Left lobe of liver (tissue), 2 donors: Measurements from ENCODE around the gene RFXAP. TPM values are rescaled to one million over a fixed set of nuclear protein-coding genes. Genes with fewer than 3 reads are reported as not detected.
"Not testable (repeated sequence)": the region's sequence is repeated elsewhere in the genome, so short reads cannot be mapped to it uniquely, and the experiment has no call there.

Experiments
- ATAC-seq: fragments of 200-7000 bp; cut with Tn5 transposase; one replicate; pipeline ENCODE4 v1.9.1; 2020; ENCODE audit warnings: mild to moderate bottlenecking, moderate library complexity
- DNase-seq: peaks from one replicate; pipeline ENCODE4 v3.0.0-alpha.2; 2020; ENCODE audit warnings: low spot score
- total RNA-seq: library from RNA; stranded (reverse); gene quantifications from one replicate; pipeline ENCODE4 v1.2.1, GENCODE V29; 2021
- donor health status: DM: no; HTN: no; CAD: no; lungs with moderate emphysema.
- donor health status: DM: no; HTN: yes; CAD: no.

Gene RFXAP, protein sequence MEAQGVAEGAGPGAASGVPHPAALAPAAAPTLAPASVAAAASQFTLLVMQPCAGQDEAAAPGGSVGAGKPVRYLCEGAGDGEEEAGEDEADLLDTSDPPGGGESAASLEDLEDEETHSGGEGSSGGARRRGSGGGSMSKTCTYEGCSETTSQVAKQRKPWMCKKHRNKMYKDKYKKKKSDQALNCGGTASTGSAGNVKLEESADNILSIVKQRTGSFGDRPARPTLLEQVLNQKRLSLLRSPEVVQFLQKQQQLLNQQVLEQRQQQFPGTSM
- total RNA-seq = 0.75 TPM

DNA sequence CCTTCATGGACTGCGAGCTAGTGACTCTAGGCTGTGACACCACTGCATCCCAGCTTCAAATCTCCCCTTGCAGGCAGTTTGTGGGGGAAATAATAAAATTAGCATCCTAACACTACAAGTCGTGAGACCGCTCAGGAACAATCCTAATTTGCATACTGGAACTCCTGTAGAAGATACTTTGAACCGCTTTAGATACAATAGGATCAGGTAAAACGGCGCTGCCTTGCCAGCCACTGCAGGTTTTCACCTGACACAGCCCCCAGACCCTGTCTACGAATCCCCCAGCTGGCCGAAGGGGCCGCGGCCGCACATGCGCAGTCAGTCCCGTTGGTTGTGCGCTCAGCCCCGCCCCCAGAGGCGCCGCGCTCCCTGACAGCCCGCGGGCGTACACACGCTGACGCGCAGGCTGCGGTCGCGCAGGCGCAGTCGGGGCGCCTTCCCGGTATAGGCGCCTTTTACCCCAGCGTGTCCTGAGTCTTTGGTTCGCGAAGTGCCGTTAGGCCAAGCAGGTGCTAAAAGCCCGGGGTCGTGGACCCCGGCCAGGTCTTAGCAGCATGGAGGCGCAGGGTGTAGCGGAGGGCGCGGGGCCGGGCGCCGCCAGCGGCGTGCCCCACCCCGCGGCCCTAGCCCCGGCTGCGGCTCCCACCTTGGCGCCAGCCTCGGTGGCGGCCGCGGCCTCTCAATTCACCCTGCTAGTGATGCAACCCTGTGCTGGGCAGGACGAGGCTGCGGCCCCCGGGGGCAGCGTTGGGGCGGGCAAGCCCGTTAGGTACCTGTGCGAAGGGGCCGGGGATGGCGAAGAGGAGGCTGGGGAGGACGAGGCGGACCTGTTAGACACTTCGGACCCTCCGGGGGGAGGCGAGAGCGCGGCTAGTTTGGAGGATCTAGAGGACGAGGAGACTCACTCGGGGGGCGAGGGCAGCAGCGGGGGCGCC, at the start of gene RFXAP:
TSS of gene RFXAP (plus strand) at position 419 of the 935 bp plus-strand sequence. CDS start at position 555, 136 bp downstream.
- ATAC-seq (peak; percentile 97), DNase-seq (peak; percentile 93)

DNA sequence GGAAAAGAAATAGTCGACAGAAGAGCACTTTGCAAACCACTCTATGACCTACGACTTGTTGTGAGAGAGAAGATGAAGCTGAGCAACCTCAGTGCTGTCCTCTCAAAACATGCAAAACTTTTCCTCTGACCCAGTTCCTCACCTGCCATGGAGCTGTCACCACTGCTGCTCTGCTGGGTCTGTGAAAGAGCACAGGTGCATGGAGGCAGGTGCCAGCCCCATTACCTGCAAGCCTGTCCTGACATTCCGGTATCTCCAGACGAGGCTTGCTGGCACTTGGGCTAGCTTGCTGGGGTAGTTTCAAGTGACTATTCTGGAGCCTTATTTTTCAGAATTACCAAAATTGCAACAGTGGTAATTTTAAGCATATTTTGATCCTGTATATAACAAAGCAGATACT, 49.5 kb upstream of the RFXAP start:
- DNase-seq (no peak), ATAC-seq (no peak)

DNA sequence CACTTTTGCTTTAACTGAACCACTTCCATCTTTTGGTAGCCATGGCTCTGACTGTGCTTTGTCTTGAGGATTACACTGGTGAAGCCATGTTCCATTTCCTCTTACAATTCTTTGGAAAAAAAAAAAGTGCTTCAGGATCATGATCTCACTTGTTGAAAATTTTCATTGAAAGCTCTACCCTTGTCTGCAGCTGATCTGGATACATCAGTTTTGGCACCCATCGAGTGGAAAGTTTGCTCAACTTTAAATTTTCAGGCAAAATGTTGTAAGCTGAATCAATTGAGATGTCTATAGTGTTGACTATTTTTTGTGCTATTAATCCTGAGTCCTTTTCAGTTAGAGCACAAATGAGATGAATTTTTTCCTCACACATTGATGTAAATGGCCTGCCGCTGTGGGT, 48.3 kb upstream of the RFXAP start:
- DNase-seq (no peak), ATAC-seq (no peak)

DNA sequence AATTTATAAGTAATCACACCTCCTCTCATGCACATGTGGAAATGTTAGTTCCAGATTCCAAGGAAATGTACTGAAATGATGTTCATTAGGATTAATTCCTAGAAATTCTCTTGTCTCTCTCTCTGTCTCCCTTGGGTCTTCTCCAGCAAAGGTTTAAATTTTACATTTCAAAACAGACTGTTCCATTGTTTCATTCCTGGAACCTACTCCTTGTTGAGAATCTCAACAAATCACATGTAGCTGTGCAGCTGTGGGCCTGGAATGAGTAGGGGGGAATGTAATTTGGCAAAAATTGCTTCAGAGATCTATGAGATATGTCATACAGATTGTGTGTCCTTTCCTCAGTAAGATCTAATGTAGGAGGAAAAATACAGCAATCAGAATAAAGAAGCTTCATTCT, 46.2 kb upstream of the RFXAP start:
- DNase-seq (no peak), ATAC-seq (no peak)

DNA sequence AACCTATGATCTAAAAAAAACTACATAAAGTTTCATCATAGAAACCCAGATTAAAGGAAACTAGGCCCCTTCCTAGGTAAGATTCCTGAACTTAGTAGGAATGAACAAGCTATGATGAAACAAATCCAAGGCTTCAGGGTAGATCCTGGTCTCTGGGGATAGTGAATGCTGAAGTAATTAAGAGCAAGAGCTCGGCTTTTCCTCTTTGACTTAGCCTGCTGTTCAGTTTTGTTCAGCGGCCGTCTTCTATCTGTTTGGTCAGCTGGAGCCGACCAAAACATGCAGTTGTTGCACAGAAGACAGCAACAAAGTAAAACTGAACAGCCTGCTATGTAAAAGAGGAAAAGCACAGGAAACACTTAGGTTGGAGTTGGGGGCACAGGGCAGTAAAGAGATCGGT, 44.1 kb upstream of the RFXAP start:
- DNase-seq (no peak), ATAC-seq (no peak)

DNA sequence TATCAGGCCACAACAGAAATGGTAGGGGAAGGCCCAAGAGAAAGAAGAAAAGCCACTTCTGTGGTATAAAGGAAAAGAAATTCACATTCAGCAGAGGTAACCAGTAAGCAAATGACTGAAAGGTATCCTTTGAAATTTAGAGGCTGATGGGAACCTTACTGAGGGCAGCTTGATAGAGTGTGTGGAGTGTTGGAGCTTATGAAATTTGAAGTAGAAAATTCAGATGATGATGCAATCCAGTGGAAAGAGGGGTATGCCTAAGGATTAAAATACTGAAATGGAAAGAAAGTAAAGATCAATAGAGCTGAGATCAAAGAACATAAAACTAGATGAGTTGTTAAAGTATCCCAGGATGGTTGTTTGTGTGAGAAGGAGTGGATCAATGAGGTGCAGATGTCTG, 42.8 kb upstream of the RFXAP start:
- ATAC-seq = no peak
- DNase-seq = no peak

DNA sequence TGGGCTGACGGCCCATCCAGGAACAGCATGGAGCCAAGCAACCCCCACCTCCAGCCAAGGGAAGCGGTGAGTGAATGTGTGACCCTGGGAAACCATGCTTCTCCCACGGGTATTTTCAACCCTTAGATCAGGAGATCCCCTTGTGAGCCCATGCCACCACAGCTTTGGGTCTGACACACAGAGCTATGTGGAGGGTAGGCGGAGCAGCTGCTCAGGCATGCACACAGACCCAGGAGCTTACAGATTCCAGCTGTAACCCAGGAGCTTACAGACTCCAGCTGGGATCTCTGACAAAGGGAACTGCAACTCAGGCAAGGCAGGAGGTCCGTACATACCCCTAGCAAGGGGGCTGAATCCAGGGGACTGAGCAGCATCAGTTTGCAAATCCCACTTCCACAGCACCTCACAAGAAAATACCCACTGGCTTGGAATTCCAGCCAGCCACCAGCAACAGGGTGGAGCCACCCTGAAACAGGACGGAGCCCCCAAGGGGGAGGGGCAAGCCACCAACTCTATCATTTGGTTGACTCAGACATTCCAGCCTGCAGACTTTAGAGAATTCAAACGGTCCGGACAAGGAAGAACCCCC, 40.8 kb upstream of the RFXAP start:
- ATAC-seq (no peak), DNase-seq (no peak)

DNA sequence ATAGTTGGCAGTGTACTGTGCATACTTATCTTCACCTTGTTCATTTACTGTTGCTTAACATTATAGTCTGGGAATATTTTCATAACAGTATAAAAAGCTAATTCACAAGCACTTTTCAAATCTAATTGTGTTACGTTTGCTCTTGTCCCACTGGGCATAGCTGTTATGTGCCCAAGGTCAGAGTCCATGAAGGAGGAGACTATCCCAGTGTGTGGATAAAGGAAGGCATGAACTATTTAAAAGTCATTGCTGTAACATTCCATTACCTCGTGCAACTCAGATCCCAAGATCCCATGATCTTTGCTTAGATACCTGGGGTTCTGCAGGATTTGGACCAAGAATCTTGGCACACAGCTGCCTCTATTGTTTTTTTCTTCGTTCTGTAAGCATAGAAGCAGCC, 35.1 kb upstream of the RFXAP start:
- peak; percentile 92 for ATAC-seq
- DNase-seq = no peak

DNA sequence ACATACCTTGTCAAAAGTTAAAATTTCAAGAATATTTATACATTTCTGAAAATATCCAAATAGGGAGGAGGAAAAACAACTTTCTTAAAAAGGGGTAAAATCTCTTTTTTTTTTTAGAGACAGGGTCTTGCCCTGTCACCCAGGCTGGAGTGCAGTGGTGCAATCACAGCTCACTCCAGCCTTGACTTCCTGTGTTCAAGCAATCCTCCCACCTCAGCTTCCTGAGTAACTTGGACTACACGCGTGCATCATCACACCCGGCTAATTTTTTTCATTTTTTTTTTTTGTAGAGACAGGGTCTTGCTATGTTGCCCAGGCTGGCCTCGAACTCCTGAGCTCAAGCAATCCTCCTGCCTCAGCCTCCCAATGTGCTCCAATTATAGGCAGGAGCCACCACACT, 32.8 kb upstream of the RFXAP start:
- ATAC-seq, DNase-seq: not testable (repeated sequence)

DNA sequence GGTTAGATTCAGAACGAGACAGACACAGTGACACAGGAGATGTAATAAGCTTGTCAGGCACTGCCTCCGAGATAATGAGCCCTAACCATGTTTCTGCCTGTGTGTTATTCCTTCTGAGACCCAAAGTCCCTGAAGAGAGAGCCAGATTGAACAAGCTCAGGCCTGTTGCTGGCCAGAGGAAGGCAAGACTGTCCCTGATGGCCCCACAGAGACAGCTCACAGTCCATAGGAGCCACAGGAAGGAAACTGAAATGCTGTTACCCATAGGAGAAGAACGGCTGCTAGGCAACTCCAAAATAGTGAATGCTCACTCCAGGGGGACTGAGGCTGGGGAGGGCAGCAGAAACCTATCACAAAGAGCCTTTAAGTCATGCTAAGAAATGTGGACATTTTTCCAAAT, 31.8 kb upstream of the RFXAP start:
- no peak for DNase-seq
- no peak for ATAC-seq

DNA sequence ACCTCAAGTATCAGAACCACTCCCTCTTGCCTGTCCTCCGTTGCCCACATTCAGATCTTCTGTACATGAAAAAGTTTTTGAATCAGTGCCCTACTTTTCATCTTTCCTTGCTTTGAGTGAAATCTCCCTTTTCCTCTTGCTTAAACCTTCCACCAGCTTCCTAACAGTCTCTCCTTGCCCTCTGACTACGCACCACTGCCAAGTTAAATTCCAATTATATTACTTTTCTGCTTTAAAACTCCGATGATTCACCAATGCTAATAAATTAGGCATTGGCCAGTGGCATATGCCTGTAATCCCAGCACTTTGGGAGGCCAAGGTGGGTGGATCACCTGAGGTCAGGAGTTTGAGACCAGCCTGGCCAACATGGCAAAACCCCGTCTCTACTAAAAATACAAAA, 30.7 kb upstream of the RFXAP start:
- DNase-seq (no peak), ATAC-seq (no peak)

DNA sequence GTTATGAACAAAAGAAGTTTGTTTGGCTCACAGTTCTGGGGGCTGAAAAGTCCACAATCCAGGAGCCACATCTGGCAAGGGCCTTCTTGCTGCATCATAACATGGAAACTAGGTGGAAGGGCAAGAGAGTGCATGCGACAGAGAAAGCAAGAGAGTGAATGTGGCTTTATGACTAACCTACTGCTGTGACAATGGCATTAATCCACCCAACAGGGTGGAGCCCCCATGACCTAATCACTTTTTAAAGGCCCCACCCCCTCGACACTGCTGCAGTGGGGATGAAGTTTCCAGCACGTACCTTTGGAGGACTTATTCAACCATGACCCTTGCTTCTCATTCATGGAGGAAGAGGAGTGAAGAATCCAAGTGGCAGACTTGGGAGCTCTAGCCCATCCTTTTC, 30.0 kb upstream of the RFXAP start:
- DNase-seq (no peak), ATAC-seq (no peak)

DNA sequence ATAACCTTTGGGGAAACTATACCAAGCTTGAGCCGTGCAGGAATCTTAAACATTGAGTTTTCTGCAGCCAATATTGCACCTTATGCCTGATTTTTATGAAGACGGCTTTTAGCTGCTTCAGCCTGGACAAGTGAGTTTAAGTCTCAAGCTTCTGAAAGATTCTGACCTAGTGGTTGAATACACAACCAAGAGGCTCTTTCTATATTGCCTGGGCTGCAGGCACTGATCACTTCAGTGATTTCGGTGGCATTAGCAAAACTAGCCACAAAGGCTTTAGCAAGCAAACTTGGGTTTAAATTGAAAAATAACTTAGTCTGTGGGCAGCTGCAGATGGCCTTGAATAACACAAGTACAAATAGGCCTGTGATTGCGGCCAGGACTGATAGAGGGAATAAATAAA, 29.3 kb upstream of the RFXAP start:
- ATAC-seq (no peak), DNase-seq (no peak)

DNA sequence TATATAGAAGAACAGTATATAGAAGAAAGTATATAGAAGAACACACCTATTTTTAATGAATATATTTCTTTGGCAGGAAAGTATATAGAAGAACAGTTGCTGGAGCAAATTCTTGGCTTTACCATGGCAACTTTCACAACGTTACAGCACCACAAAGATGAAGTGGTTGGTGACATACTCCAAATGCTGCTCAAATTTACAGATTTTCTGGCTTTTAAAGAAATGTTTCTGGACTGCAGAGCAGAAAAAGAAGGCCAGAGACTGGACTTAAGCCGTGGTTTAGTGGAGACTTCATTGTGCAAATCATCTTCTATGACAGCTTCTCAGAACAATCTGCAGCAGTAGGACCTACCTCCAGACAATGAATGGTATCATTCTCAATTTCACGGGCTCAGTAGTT, 24.3 kb upstream of the RFXAP start:
- ATAC-seq (no peak), DNase-seq (no peak)

DNA sequence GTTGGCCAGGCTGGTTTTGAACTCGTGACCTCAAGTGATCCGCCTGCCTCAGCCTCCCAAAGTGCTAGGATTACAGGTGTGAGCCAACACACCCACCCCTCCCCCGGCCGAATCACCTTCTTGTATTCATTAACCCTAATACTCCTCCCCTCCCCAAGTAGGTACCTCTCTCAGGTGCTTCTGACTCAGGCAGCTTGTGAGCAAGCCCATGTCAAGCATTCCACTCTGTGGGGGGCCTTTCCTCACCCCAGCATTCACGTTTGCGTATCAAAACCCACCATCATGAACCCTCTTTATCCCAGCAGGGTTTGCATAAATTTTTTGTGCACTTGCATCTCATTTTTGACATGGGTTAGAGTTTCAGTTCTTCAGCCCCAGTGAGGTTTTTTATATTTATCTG, 23.6 kb upstream of the RFXAP start:
- DNase-seq = no peak
- ATAC-seq = no peak

DNA sequence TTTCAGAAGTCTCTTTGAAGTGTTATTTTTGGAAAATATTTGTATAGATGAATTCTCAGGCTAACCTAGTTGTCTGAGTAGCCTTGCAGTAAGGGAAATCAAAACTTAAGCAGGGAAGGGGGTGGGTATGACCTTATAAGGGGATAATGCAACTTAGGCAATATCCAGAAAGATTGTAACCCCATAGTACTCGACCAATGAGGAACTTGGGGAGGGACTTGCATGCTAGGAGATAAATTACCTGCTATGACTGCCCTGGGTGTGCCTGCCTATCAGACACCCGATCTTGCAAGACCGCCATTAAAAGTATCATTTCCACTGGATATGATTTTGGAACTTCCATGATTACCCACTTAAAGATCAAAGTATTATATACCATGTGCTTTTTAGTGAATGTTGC, 23.0 kb upstream of the RFXAP start:
- ATAC-seq = no peak

DNA sequence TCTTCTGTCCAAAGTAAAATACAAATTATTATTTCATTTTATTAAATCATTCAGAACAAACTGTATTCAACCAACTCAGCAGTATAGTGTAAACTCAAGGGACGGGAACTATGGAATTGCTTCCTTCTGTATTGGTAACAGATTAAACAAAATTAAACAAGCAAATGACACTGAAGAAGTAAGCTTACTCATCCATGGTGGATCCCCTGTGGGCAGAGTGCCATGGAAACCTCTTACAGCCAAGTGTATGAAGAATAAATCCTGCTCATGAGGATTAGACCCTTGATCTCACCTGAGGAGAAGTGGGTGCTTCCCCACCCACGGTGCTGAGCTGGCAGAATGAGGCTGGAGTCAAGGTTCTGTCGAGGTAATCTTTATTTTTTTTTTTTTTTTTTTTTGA, 18.0 kb upstream of the RFXAP start:
- ATAC-seq = no peak
- DNase-seq = no peak

More for the DNA sequence above, 23.0 kb upstream of the RFXAP start:
- DNase-seq = no peak

DNA sequence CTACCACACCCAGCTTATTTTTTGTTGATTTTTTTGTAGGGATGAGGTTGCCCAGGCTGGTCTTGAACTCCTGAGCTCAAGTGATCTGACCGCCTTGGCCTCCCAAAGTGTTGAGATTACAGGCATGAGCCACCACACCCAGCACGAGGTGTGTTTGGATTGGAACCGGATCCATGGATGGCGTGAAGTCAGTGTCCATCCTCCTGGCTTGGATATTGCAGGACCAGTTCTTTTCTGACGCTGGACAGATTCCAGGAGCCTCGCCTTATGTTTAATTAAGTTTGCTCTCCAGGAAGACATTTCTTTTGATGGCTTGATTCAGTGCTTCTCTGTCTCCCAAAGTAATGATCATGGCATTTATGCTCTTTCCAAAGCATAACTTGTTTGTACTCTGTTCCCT, 14.4 kb upstream of the RFXAP start:
- ATAC-seq (no peak), DNase-seq (no peak)

DNA sequence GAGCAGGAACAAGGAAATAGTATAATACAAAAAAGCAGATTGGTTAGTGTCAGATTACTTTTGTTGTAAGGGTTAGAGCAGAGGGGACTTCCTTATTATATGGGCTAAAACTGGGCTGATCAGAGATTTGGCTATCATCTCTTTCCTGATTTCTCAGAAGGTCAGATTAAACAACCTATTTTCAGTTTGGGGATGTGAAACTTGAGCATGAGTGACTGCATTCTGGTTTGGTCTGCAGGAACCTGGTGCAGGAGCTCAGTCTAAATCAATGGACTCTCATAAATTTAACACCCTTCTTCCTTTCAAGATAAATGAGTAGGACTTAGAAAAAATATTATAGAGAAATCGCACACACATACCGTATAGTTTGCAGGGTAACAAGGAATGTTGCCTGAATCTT, 12.9 kb upstream of the RFXAP start:
- DNase-seq = no peak
- no peak for ATAC-seq

DNA sequence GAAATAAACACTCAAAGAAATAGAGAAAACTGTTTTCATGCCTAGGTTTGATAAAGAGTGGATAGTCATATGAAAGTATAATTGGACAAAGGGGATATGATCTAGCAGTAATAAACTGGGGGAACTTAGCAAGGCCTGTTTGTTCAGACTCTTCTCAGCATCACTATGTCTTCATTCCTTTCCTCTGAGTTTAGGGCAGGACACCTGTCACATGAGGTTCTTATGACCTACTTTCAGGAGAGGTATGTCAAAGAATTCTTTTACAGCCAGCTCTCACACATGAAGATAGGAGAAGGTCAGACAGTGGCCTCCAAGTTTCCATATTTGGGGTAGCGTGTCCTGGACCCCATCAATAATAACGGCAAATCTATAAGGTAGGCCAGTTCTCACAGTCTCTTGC, 11.4 kb upstream of the RFXAP start:
- DNase-seq = no peak
- ATAC-seq = no peak

DNA sequence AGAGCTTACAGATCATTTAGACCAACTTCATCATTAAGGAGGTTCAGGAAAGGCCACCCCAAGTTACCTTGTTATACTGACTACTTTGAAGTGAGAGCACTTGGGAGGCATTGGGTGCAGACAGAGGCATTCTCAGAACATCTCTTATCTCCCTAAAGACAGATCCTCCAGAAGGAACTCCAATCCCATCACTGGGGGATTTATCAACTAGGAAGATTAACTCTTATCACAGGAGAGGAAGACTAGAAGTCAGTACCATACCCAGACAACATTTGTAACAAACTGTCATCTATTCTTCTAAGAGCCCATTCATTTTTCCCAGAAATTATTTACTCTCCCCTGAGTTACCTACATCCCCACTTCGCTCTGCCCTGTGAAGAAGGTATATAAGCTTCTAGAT, 5.8 kb upstream of the RFXAP start:
- ATAC-seq (no peak), DNase-seq (no peak)

DNA sequence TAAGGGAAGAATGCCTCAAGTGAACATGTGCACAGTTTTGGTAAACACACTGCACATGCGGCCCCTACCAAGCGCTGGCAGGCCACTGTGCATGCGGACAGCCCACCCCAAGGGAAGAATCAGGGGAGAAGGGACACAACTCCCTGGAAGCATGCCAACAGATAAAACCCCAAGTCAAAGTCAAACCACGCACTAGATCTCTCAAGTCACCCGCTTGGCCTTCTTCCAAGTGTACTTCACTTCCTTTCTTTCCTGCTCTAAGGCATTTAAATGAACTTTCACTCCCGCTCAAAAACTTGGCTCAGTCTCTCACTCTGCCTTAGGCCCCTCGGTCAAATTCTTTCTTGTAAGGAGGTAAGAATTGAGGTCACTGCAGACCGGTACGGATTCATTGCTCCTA, 4.6 kb upstream of the RFXAP start:
- no peak for ATAC-seq
- no peak for DNase-seq
